HL-60/S4 treated with phorbol 12-myristate 13-acetate at 8.2 ng/mL for 4 days and 3 days (cell line): ENCODE results near the gene GATA5.

ENCODE experiments used
- in situ Hi-C: fragments of 300-500 bp; cut with MboI; formaldehyde crosslinking; loops from 2 replicates; pipeline ENCODE4 v1.15.0; 2022; ENCODE audit warnings: low sequenced_read_pairs

The GATA5 gene

GRCh38 chr20:62473717-62474603, 1.8 kb downstream of the GATA5 start:
- in situ Hi-C loops, result no loop called here

GRCh38 chr20:62472941-62473585, 2.7 kb downstream of the GATA5 start:
- in situ Hi-C loops, result no loop called here

GRCh38 chr20:62472138-62472940, 3.5 kb downstream of the GATA5 start:
- in situ Hi-C loops, result no loop called here

GRCh38 chr20:62470459-62470858, 5.3 kb downstream of the GATA5 start:
- in situ Hi-C loops, result no loop called here

- in situ Hi-C loops, result no loop called here
These were observed 5.8 kb downstream of the GATA5 start for GRCh38 chr20:62470001-62470400.

GRCh38 chr20:62469352-62469751, 6.4 kb downstream of the GATA5 start:
- in situ Hi-C loops, result no loop called here

- in situ Hi-C loops, result no loop called here
These were observed 8.8 kb downstream of the GATA5 start for GRCh38 chr20:62466806-62467537.

GRCh38 chr20:62466072-62466760, 9.6 kb downstream of the GATA5 start:
- in situ Hi-C loops, result no loop called here

- in situ Hi-C loops, result no loop called here
These were observed 10.8 kb downstream of the GATA5 start for GRCh38 chr20:62464990-62465389.

GRCh38 chr20:62464425-62464770, 11.4 kb downstream of the GATA5 start:
- in situ Hi-C loops, result no loop called here

- in situ Hi-C loops, result no loop called here
These were observed 12.0 kb downstream of the GATA5 start for GRCh38 chr20:62463651-62464424.

- in situ Hi-C loops, result no loop called here
These were observed 12.7 kb downstream of the GATA5 start for GRCh38 chr20:62462976-62463592.

GRCh38 chr20:62461834-62462233, 14.0 kb downstream of the GATA5 start:
- in situ Hi-C loops, result no loop called here

GRCh38 chr20:62461157-62461556, 14.6 kb downstream of the GATA5 start:
- in situ Hi-C loops, result no loop called here

- in situ Hi-C loops, result no loop called here
These were observed 15.1 kb downstream of the GATA5 start for GRCh38 chr20:62460678-62461077.

GRCh38 chr20:62459488-62459887, 16.3 kb downstream of the GATA5 start:
- in situ Hi-C loops, result no loop called here

GRCh38 chr20:62458275-62459251, 17.2 kb downstream of the GATA5 start:
- in situ Hi-C loops, result no loop called here

GRCh38 chr20:62457831-62458230, 18.0 kb downstream of the GATA5 start:
- in situ Hi-C loops, result no loop called here
